Stimulated activated CD4-positive, alpha-beta T cell treated with anti-CD3 and anti-CD28 coated beads, TNF-alpha, amount 100 ng/mL, for 24 hours (primary cell): ENCODE results near the gene GALNT17.
"Not testable (repeated sequence)": the region's sequence is repeated elsewhere in the genome, so short reads cannot be mapped to it uniquely, and the experiment has no call there.

ENCODE experiments used
- DNase-seq, 3 experiments: peaks; one replicate each; pipeline ENCODE4 v3.0.0-alpha.2; 2020; ENCODE audit warnings: low read depth in 3 of 3

The GALNT17 gene

GRCh38 chr7:71560354-71560995 lies 428.5 kb downstream of the GALNT17 start:
- DNase-seq: no peak

- no peak for DNase-seq
Observed at GRCh38 chr7:71563276-71563675, 431.3 kb downstream of the GALNT17 start.

GRCh38 chr7:71566376-71566775 lies 434.4 kb downstream of the GALNT17 start:
- DNase-seq: no peak

GRCh38 chr7:71566991-71567390 lies 435.0 kb downstream of the GALNT17 start:
- DNase-seq: no peak

- no peak for DNase-seq
Observed at GRCh38 chr7:71574153-71574860, 442.4 kb downstream of the GALNT17 start.

GRCh38 chr7:71580027-71580426 lies 448.1 kb downstream of the GALNT17 start:
- no peak for DNase-seq

- DNase-seq: no peak
Observed at GRCh38 chr7:71584256-71584655, 452.3 kb downstream of the GALNT17 start.

- no peak for DNase-seq
Observed at GRCh38 chr7:71591876-71592275, 459.9 kb downstream of the GALNT17 start.

GRCh38 chr7:71592388-71592787 lies 460.4 kb downstream of the GALNT17 start:
- DNase-seq: not testable (repeated sequence)

- DNase-seq: no peak
Observed at GRCh38 chr7:71594736-71595135, 462.8 kb downstream of the GALNT17 start.

- DNase-seq: no peak
Observed at GRCh38 chr7:71595176-71595575, 463.2 kb downstream of the GALNT17 start.

GRCh38 chr7:71598553-71598952 lies 466.6 kb downstream of the GALNT17 start:
- no peak for DNase-seq

- no peak for DNase-seq
Observed at GRCh38 chr7:71601851-71602250, 469.9 kb downstream of the GALNT17 start.

- no peak for DNase-seq
Observed at GRCh38 chr7:71604818-71605414, 473.0 kb downstream of the GALNT17 start.

GRCh38 chr7:71611986-71612385 lies 480.0 kb downstream of the GALNT17 start:
- DNase-seq: no peak

- no peak for DNase-seq
Observed at GRCh38 chr7:71612911-71613310, 481.0 kb downstream of the GALNT17 start.

- no peak for DNase-seq
Observed at GRCh38 chr7:71613313-71613712, 481.4 kb downstream of the GALNT17 start.

GRCh38 chr7:71615017-71615416 lies 483.1 kb downstream of the GALNT17 start:
- no peak for DNase-seq

GRCh38 chr7:71616217-71616616 lies 484.3 kb downstream of the GALNT17 start:
- no peak for DNase-seq

GRCh38 chr7:71618278-71618677 lies 486.3 kb downstream of the GALNT17 start:
- DNase-seq: no peak

GRCh38 chr7:71625545-71625944 lies 493.6 kb downstream of the GALNT17 start:
- no peak for DNase-seq

- no peak for DNase-seq
Observed at GRCh38 chr7:71626206-71626605, 494.3 kb downstream of the GALNT17 start.

- no peak for DNase-seq
Observed at GRCh38 chr7:71627651-71628050, 495.7 kb downstream of the GALNT17 start.
